Measurements from ENCODE around the gene ABHD14A.
"Not testable (repeated sequence)": the region's sequence is repeated elsewhere in the genome, so short reads cannot be mapped to it uniquely, and the experiment has no call there.

ABHD14A gene

DNA sequence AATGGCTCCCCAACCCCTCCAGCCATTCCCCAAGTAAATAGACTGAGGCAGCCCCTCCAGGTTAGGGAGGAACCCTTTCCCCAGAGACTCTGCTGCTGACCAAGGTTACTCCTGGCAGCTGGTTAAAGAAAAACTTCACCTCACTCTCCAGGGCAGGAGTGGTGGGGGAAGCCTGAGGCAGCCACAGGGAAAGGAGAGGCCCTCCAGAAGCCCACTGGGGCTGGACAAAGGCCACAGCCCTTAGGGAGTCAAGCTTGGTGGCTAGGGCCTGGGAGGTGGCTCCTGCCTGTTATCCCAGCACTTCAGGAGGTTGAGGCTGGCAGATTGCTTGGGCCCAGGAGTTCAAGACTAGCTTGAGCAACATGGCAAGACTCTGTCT lies 9.4 kb downstream of the ABHD14A start:
- Histone ChIP-seq H3K9me3 (ENCODE audit: control insufficient read depth, insufficient read depth, low read length) (no peaks in the 10 kb centered on the region), H3K4me1 (ENCODE audit: control insufficient read depth, insufficient read depth, low read length) (peaks cover 9% of the 10 kb centered on the region), H3K27me3 (ENCODE audit: control insufficient read depth, insufficient read depth, low read length) (no peaks in the 10 kb centered on the region), H3K9ac (ENCODE audit: low read depth, low read length) (no peak overlapping the region), H3K36me3 (ENCODE audit: control insufficient read depth, insufficient read depth, low read length) (no peaks in the 10 kb centered on the region), H3K4me3 (ENCODE audit: low read depth, low read length) (no peak overlapping the region)

DNA sequence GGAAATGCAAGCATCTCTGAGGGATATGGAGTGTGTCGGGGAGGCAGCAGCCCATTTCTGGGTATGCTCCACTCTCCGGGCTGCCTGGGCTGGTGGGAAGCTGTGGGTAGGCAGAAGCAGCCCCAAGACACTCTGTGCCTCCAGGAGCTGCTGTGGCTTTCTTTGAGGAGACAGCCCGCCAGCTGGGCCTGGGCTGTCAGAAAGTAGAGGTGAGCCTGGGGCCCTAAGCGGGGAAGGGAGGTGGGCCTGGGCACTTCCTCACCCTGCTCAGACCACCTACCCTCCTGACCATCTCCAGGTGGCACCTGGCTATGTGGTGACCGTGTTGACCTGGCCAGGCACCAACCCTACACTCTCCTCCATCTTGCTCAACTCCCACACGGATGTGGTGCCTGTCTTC lies 10.2 kb downstream of the ABHD14A start:
- no peak overlapping the region for H3K9ac ChIP-seq (ENCODE audit: low read depth, low read length)
- H3K27me3 ChIP-seq (ENCODE audit: control insufficient read depth, insufficient read depth, low read length): no peaks in the 10 kb centered on the region
- H3K36me3 ChIP-seq (ENCODE audit: control insufficient read depth, insufficient read depth, low read length): no peaks in the 10 kb centered on the region
- H3K4me1 ChIP-seq (ENCODE audit: control insufficient read depth, insufficient read depth, low read length): peaks cover 9% of the 10 kb centered on the region
- H3K9me3 ChIP-seq (ENCODE audit: control insufficient read depth, insufficient read depth, low read length): no peaks in the 10 kb centered on the region
- H3K4me3 ChIP-seq (ENCODE audit: low read depth, low read length): no peak overlapping the region

- H3K4me1 ChIP-seq (ENCODE audit: control insufficient read depth, insufficient read depth, low read length): peaks cover 9% of the 10 kb centered on the region
- no peaks in the 10 kb centered on the region for H3K36me3 ChIP-seq (ENCODE audit: control insufficient read depth, insufficient read depth, low read length)
- no peaks in the 10 kb centered on the region for H3K9me3 ChIP-seq (ENCODE audit: control insufficient read depth, insufficient read depth, low read length)
- no peak overlapping the region for H3K9ac ChIP-seq (ENCODE audit: low read depth, low read length)
- no peaks in the 10 kb centered on the region for H3K27me3 ChIP-seq (ENCODE audit: control insufficient read depth, insufficient read depth, low read length)
- no peak overlapping the region for H3K4me3 ChIP-seq (ENCODE audit: low read depth, low read length)
Observed at GRCh38 chr3:51986010-51986947, 11.4 kb downstream of the ABHD14A start.

DNA sequence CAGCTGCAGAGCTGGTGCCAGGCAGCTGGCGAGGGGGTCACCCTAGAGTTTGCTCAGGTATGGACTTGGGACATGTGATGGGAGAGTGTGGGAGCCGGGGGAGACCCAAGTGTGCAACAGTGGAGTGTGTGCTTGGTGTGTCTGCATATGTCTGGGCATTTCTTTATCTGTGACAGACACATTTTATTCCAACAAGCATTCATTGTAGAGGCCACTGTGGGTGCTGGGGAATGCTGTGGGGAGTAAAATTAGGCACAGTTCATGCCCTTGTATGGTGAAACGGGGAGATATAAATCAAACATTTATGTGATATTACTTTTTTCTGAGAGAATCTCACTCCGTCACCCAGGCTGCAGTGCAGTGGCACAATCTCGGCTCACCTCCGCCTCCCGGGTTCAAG lies 12.7 kb downstream of the ABHD14A start:
- Histone ChIP-seq H3K27me3 (ENCODE audit: control insufficient read depth, insufficient read depth, low read length) (no peaks in the 10 kb centered on the region), H3K36me3 (ENCODE audit: control insufficient read depth, insufficient read depth, low read length) (no peaks in the 10 kb centered on the region), H3K4me1 (ENCODE audit: control insufficient read depth, insufficient read depth, low read length) (peaks cover 5% of the 10 kb centered on the region), H3K9me3 (ENCODE audit: control insufficient read depth, insufficient read depth, low read length) (no peaks in the 10 kb centered on the region), H3K4me3 (ENCODE audit: low read depth, low read length) (no peak overlapping the region), H3K9ac (ENCODE audit: low read depth, low read length) (no peak overlapping the region)

GRCh38 chr3:51988286-51989146 lies 13.7 kb downstream of the ABHD14A start:
- H3K9me3 ChIP-seq (ENCODE audit: control insufficient read depth, insufficient read depth, low read length): no peaks in the 10 kb centered on the region
- H3K4me3 ChIP-seq (ENCODE audit: low read depth, low read length): no peak overlapping the region
- H3K36me3 ChIP-seq (ENCODE audit: control insufficient read depth, insufficient read depth, low read length): peaks cover 7% of the 10 kb centered on the region
- peaks cover 3% of the 10 kb centered on the region for H3K4me1 ChIP-seq (ENCODE audit: control insufficient read depth, insufficient read depth, low read length)
- no peak overlapping the region for H3K9ac ChIP-seq (ENCODE audit: low read depth, low read length)
- no peaks in the 10 kb centered on the region for H3K27me3 ChIP-seq (ENCODE audit: control insufficient read depth, insufficient read depth, low read length)

DNA sequence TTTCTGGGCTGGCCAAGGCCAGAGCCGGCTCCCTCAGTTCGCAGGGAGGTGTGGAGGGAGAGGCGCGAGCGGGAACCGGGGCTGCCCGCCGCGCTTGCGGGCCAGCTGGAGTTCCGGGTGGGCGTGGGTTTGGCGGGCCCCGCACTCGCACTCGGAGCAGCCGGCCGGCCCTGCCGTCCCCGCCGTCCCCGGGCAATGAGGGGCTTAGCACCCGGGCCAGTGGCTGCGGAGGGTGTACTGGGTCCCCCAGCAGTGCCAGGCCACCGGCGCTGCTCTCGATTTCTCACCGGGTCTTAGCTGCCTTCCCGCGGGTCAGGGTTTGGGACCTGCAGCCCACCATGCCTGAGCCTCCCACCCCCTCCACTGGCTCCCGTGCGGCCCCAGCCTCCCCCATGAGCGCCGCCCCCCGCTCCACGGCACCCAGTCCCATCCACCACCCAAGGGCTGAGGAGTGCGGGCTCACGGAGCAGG lies 15.7 kb downstream of the ABHD14A start:
- H3K27me3 ChIP-seq (ENCODE audit: control insufficient read depth, insufficient read depth, low read length); H3K9me3 ChIP-seq (ENCODE audit: control insufficient read depth, insufficient read depth, low read length); H3K4me3 ChIP-seq (ENCODE audit: low read depth, low read length); H3K9ac ChIP-seq (ENCODE audit: low read depth, low read length); H3K4me1 ChIP-seq (ENCODE audit: control insufficient read depth, insufficient read depth, low read length): not testable (repeated sequence)
- H3K36me3 ChIP-seq (ENCODE audit: control insufficient read depth, insufficient read depth, low read length): peaks cover 20% of the 10 kb centered on the region

DNA sequence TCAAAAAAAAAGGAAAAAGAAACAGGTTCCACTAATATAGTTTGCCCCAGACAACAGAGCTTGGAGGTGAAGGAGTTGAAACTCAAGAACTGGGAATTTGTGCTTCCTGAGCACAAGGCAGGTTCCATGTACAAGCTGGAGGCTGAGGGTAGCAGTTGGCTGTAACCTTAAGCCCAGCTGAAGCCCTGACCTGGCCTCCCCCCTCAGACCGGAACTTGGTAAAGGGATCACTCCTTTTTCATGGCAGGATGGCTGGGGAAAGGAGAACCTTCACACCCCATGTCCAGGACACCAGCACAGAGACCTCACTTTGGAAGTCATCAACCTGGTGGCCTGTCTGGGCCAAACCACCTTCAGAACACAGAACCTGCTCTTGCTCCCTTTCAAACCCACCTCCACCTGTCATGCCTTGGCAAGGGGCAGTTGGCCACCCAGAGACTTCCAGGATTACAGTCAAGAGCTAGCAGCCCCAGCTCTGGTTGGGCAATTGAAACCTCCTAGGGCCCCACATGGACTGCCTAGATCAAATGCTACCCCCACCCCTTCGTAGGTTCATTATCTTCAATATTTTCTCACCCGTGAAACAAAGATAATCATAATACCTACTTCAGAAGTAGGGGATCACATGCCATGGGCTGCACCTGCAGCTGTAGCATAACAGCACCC lies 17.3 kb downstream of the ABHD14A start:
- Histone ChIP-seq H3K36me3 (ENCODE audit: control insufficient read depth, insufficient read depth, low read length) (peaks cover 20% of the 10 kb centered on the region), H3K9me3 (ENCODE audit: control insufficient read depth, insufficient read depth, low read length) (no peaks in the 10 kb centered on the region), H3K9ac (ENCODE audit: low read depth, low read length) (no peak overlapping the region), H3K27me3 (ENCODE audit: control insufficient read depth, insufficient read depth, low read length) (no peaks in the 10 kb centered on the region), H3K4me3 (ENCODE audit: low read depth, low read length) (no peak overlapping the region), H3K4me1 (ENCODE audit: control insufficient read depth, insufficient read depth, low read length) (no peaks in the 10 kb centered on the region)

GRCh38 chr3:51993657-51994056 lies 18.8 kb downstream of the ABHD14A start:
- not testable (repeated sequence) for H3K27me3 ChIP-seq (ENCODE audit: control insufficient read depth, insufficient read depth, low read length); H3K4me3 ChIP-seq (ENCODE audit: low read depth, low read length); H3K9me3 ChIP-seq (ENCODE audit: control insufficient read depth, insufficient read depth, low read length); H3K9ac ChIP-seq (ENCODE audit: low read depth, low read length); H3K4me1 ChIP-seq (ENCODE audit: control insufficient read depth, insufficient read depth, low read length)
- H3K36me3 ChIP-seq (ENCODE audit: control insufficient read depth, insufficient read depth, low read length): peaks cover 20% of the 10 kb centered on the region

- H3K4me1 ChIP-seq (ENCODE audit: control insufficient read depth, insufficient read depth, low read length): no peaks in the 10 kb centered on the region
- peaks cover 20% of the 10 kb centered on the region for H3K36me3 ChIP-seq (ENCODE audit: control insufficient read depth, insufficient read depth, low read length)
- no peaks in the 10 kb centered on the region for H3K9me3 ChIP-seq (ENCODE audit: control insufficient read depth, insufficient read depth, low read length)
- no peaks in the 10 kb centered on the region for H3K27me3 ChIP-seq (ENCODE audit: control insufficient read depth, insufficient read depth, low read length)
- H3K9ac ChIP-seq (ENCODE audit: low read depth, low read length): peak overlapping the region; percentile 100
- H3K4me3 ChIP-seq (ENCODE audit: low read depth, low read length): peak overlapping the region; percentile 100
Observed at GRCh38 chr3:51994530-51994929, 19.7 kb downstream of the ABHD14A start.

DNA sequence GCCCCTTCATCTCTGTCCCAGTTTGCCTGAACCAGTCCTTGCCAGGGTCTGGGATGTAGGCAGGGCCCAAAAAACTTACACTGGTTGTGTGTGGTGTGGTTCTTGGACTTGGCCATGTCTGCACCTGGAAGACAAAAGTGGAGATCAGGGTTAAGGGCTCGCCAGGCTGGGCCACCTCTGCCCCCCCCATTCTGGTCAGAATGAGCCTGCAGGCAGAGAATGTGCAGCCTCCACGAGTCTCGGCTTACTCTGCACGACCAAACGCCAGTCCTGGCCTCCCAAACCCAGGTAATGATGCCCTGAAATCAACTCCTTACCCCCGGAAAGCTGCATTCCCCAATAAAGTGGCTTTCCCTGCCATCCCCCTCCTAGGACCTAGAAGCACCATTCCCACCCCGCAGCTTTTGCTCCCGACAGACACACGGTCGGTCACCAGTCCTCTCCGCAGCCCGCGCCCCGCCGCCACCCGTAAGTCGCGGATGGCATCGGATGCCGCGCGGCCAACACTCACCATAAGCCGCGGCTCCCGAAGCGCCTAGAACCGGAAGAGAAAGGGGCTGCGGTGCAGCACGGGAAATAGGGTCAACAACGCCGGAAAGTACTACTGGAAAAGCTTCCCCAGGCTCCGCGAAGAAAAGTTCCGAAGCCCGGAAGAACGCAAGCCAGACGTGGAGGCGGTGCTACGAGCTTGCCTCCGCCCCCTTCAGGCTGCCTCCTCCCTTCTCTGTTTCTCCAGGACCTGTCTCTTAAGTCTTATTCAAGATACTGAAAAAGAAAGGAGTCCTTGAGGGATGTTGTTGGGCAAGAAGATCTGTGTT lies 20.7 kb downstream of the ABHD14A start, which contains the start of gene RPL29:
Gene RPL29, minus strand, starts transcription at position 550 of the 818 bp plus-strand sequence. Its CDS starts 434 bp downstream, at position 116.
- no peaks in the 10 kb centered on the region for H3K4me1 ChIP-seq (ENCODE audit: control insufficient read depth, insufficient read depth, low read length)
- H3K36me3 ChIP-seq (ENCODE audit: control insufficient read depth, insufficient read depth, low read length): peaks cover 20% of the 10 kb centered on the region
- H3K4me3 ChIP-seq (ENCODE audit: low read depth, low read length): peak within 1 kb of the TSS; percentile 100
- no peaks in the 10 kb centered on the region for H3K9me3 ChIP-seq (ENCODE audit: control insufficient read depth, insufficient read depth, low read length)
- no peaks in the 10 kb centered on the region for H3K27me3 ChIP-seq (ENCODE audit: control insufficient read depth, insufficient read depth, low read length)
- peak within 1 kb of the TSS; percentile 100 for H3K9ac ChIP-seq (ENCODE audit: low read depth, low read length)

DNA sequence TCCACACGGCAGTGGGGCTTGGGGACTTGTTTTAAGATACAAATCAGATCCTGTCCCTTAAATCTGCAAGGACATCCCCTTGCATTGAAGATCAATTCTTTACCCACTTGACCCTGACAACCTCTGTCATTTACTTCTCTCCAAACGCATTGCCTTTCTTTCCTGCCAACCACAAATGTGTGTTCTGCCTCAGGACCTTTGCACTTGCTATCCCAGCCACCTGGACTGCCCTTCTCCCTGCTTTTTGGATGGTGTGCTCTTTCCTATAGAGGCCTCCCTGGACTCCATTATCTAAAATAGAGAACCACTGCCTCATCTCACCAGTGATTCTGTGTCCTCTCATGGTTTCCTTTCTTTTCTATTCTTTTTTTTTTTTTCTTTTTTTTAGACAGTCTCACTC lies 22.3 kb downstream of the ABHD14A start:
- H3K4me1 ChIP-seq (ENCODE audit: control insufficient read depth, insufficient read depth, low read length): no peaks in the 10 kb centered on the region
- no peak overlapping the region for H3K4me3 ChIP-seq (ENCODE audit: low read depth, low read length)
- H3K9me3 ChIP-seq (ENCODE audit: control insufficient read depth, insufficient read depth, low read length): no peaks in the 10 kb centered on the region
- no peak overlapping the region for H3K9ac ChIP-seq (ENCODE audit: low read depth, low read length)
- H3K27me3 ChIP-seq (ENCODE audit: control insufficient read depth, insufficient read depth, low read length): no peaks in the 10 kb centered on the region
- peaks cover 20% of the 10 kb centered on the region for H3K36me3 ChIP-seq (ENCODE audit: control insufficient read depth, insufficient read depth, low read length)
